ENCODE measurements around the gene OPN1MW.
"Not testable (repeated sequence)": the region's sequence is repeated elsewhere in the genome, so short reads cannot be mapped to it uniquely, and the experiment has no call there.

Gene OPN1MW

GRCh38 chrX:154182296-154182695 is at the start of gene OPN1MW:
OPN1MW (plus strand) TSS chrX:154182596; CDS start chrX:154182678, 82 bp downstream.
- not testable (repeated sequence) for DNase-seq (ENCODE audit: low read depth)

GRCh38 chrX:154135458-154136229 is 46.8 kb upstream of the OPN1MW start:
- DNase-seq (ENCODE audit: low read depth): no peak

GRCh38 chrX:154136627-154137161 is 45.7 kb upstream of the OPN1MW start:
- peak; percentile 52 for DNase-seq (ENCODE audit: low read depth)

- no peak for DNase-seq (ENCODE audit: low read depth)
These were observed 43.5 kb upstream of the OPN1MW start for GRCh38 chrX:154138857-154139256.

- DNase-seq (ENCODE audit: low read depth): no peak
These were observed 42.2 kb upstream of the OPN1MW start for GRCh38 chrX:154140206-154140605.

GRCh38 chrX:154140742-154141141 is 41.7 kb upstream of the OPN1MW start:
- DNase-seq (ENCODE audit: low read depth): no peak

GRCh38 chrX:154142386-154142785 is 40.0 kb upstream of the OPN1MW start:
- no peak for DNase-seq (ENCODE audit: low read depth)

GRCh38 chrX:154142950-154143745 is 39.2 kb upstream of the OPN1MW start:
- DNase-seq (ENCODE audit: low read depth): no peak

GRCh38 chrX:154144010-154144409 is 38.4 kb upstream of the OPN1MW start, which contains the start of gene OPN1LW:
OPN1LW (plus strand) TSS chrX:154144243; CDS start chrX:154144284, 41 bp downstream.
- DNase-seq (ENCODE audit: low read depth): not testable (repeated sequence)

- DNase-seq (ENCODE audit: low read depth): not testable (repeated sequence)
These were observed 31.4 kb upstream of the OPN1MW start for GRCh38 chrX:154151030-154151429.

GRCh38 chrX:154156221-154156620 is 26.2 kb upstream of the OPN1MW start:
- DNase-seq (ENCODE audit: low read depth): not testable (repeated sequence)

- DNase-seq (ENCODE audit: low read depth): not testable (repeated sequence)
These were observed 25.2 kb upstream of the OPN1MW start for GRCh38 chrX:154157207-154157606.

GRCh38 chrX:154159345-154159744 is 23.1 kb upstream of the OPN1MW start:
- not testable (repeated sequence) for DNase-seq (ENCODE audit: low read depth)

- DNase-seq (ENCODE audit: low read depth): not testable (repeated sequence)
These were observed 17.5 kb upstream of the OPN1MW start for GRCh38 chrX:154164902-154165301.

- DNase-seq (ENCODE audit: low read depth): not testable (repeated sequence)
These were observed 14.0 kb upstream of the OPN1MW start for GRCh38 chrX:154168384-154168783.

GRCh38 chrX:154172535-154172943 is 9.9 kb upstream of the OPN1MW start:
- DNase-seq (ENCODE audit: low read depth): not testable (repeated sequence)

GRCh38 chrX:154174356-154174755 is 8.0 kb upstream of the OPN1MW start:
- DNase-seq (ENCODE audit: low read depth): not testable (repeated sequence)

GRCh38 chrX:154183794-154184193 is 1.4 kb downstream of the OPN1MW start:
- not testable (repeated sequence) for DNase-seq (ENCODE audit: low read depth)

- not testable (repeated sequence) for DNase-seq (ENCODE audit: low read depth)
These were observed 10.4 kb downstream of the OPN1MW start for GRCh38 chrX:154192846-154193245.

GRCh38 chrX:154194316-154194715 is 11.9 kb downstream of the OPN1MW start:
- not testable (repeated sequence) for DNase-seq (ENCODE audit: low read depth)

GRCh38 chrX:154196466-154196865 is 14.1 kb downstream of the OPN1MW start:
- not testable (repeated sequence) for DNase-seq (ENCODE audit: low read depth)

GRCh38 chrX:154209670-154210418 is 27.4 kb downstream of the OPN1MW start:
- DNase-seq (ENCODE audit: low read depth): not testable (repeated sequence)
